ENCODE data around the gene CYTH2. TPM values are rescaled to one million over a fixed set of nuclear protein-coding genes. Genes with fewer than 3 reads are reported as not detected.
"Not testable (repeated sequence)": the region's sequence is repeated elsewhere in the genome, so short reads cannot be mapped to it uniquely, and the experiment has no call there.

Gene CYTH2
- total RNA-seq, 1 donor from 2014 or later = 30.6 TPM

- no peak overlapping the region for H3K27ac Mint-ChIP-seq
These were observed 43.5 kb downstream of the CYTH2 start for GRCh38 chr19:48512504-48513288.

DNA sequence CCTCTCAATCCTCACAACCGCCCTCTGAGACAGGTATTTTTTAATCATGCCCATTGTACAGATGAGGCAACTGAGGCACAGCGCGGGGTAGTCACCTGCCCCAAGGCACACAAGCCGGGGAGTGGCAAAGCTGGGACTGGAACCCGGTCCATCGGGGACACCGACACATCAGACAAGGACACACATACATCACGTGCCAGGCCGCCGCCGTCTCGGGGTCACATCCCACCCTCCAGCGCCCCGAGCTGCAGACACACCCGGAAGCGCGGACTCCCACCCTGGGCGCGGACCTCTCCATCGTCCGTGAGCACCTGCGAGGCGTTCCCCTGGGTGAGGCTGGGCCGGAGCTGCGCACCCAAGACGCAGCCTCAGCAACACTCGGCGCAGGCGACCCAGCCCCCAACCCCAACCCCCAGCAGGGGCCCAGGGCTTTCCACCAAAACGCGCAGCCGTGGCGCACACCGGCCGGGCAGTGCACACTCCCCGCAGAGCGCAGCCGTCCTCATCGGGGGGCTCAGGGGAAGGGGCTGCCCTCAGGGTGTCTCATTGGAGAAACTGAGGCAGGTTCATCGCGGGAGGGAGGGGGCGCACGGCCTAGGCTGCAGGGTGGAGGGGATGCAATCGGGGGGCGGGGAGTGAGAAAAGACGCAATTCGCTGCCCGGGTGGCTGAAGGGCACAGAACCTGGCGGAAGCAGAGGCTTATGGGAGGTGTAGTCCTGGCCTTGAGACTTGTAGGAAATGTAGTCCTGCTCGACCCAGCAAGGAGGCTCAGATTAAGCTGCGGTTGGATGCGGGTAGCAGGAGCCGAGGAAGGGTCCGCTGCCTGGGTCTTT is 44.3 kb downstream of the CYTH2 start:
- Mint-ChIP-seq H3K4me3 (no peak overlapping the region), H3K36me3 (ENCODE audit: low read depth) (no peaks in the 10 kb centered on the region), H3K27ac (peak overlapping the region; percentile 67), H3K4me1 (peaks cover 10% of the 10 kb centered on the region), H3K9me3 (no peaks in the 10 kb centered on the region), H3K27me3 (no peaks in the 10 kb centered on the region)
- DNase-seq = peak; percentile 92
- intact Hi-C loops (cut with micrococcal nuclease) = loop anchor here (5.0 kb wide), 2 partner anchors 151 to 191 kb away; partner anchors contain the start of genes SYNGR4 and TMEM143

More at GRCh38 chr19:48512504-48513288, 43.5 kb downstream of the CYTH2 start:
- no peaks in the 10 kb centered on the region for H3K36me3 Mint-ChIP-seq (ENCODE audit: low read depth)
- H3K9me3 Mint-ChIP-seq = no peaks in the 10 kb centered on the region
- no peaks in the 10 kb centered on the region for H3K27me3 Mint-ChIP-seq
- H3K4me3 Mint-ChIP-seq = no peak overlapping the region
- DNase-seq = peak; percentile 63
- intact Hi-C loops (cut with micrococcal nuclease) = loop anchor here (5.0 kb wide), 2 partner anchors 150 to 190 kb away; partner anchors contain the start of genes SYNGR4 and TMEM143
- peaks cover 10% of the 10 kb centered on the region for H3K4me1 Mint-ChIP-seq

DNA sequence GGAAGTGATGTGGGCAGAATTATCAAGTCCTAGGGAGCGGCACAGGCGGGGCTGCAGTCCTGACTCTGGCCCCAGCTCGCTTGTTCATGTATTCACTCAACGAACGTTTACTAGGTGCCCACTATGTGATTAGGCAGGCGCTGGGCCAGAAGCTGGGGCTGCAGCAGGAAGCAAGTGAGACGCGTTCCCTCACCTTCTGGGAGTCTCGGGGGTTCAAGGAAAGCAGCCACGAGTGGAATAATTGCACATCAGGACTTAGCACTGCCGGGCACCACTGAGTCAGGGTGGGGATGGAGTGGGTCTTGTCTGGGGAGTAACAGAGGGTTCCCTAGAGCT is 44.9 kb downstream of the CYTH2 start:
- Mint-ChIP-seq H3K27ac (no peak overlapping the region), H3K4me3 (no peak overlapping the region), H3K27me3 (no peaks in the 10 kb centered on the region), H3K9me3 (no peaks in the 10 kb centered on the region), H3K36me3 (ENCODE audit: low read depth) (no peaks in the 10 kb centered on the region), H3K4me1 (peaks cover 10% of the 10 kb centered on the region)
- no peak for DNase-seq
- intact Hi-C loops (cut with micrococcal nuclease) = loop anchor here (5.0 kb wide), 2 partner anchors 152 to 192 kb away; partner anchors contain the start of genes SYNGR4 and TMEM143

GRCh38 chr19:48516536-48516935 is 47.4 kb downstream of the CYTH2 start:
- Mint-ChIP-seq H3K9me3 (no peaks in the 10 kb centered on the region), H3K27ac (no peak overlapping the region), H3K4me3 (no peak overlapping the region), H3K4me1 (peaks cover 3% of the 10 kb centered on the region), H3K27me3 (no peaks in the 10 kb centered on the region), H3K36me3 (ENCODE audit: low read depth) (no peaks in the 10 kb centered on the region)
- no peak for DNase-seq
- intact Hi-C loops (cut with micrococcal nuclease) = no loop called here

- H3K36me3 Mint-ChIP-seq (ENCODE audit: low read depth) = no peaks in the 10 kb centered on the region
- no peak overlapping the region for H3K4me3 Mint-ChIP-seq
- H3K27me3 Mint-ChIP-seq = no peaks in the 10 kb centered on the region
- H3K9me3 Mint-ChIP-seq = no peaks in the 10 kb centered on the region
- intact Hi-C loops (cut with micrococcal nuclease) = no loop called here
- no peak overlapping the region for H3K27ac Mint-ChIP-seq
- DNase-seq = no peak
- peaks cover 3% of the 10 kb centered on the region for H3K4me1 Mint-ChIP-seq
These were observed 49.0 kb downstream of the CYTH2 start for GRCh38 chr19:48518207-48518606.

GRCh38 chr19:48519426-48519825 is 50.3 kb downstream of the CYTH2 start:
- H3K27me3 Mint-ChIP-seq; H3K36me3 Mint-ChIP-seq (ENCODE audit: low read depth); DNase-seq; H3K9me3 Mint-ChIP-seq; H3K27ac Mint-ChIP-seq; H3K4me3 Mint-ChIP-seq; H3K4me1 Mint-ChIP-seq; intact Hi-C loops (cut with micrococcal nuclease): not testable (repeated sequence)

GRCh38 chr19:48520134-48520533 is 51.0 kb downstream of the CYTH2 start:
- H3K36me3 Mint-ChIP-seq (ENCODE audit: low read depth) = no peaks in the 10 kb centered on the region
- H3K4me3 Mint-ChIP-seq = no peak overlapping the region
- intact Hi-C loops (cut with micrococcal nuclease) = no loop called here
- H3K27ac Mint-ChIP-seq = no peak overlapping the region
- H3K4me1 Mint-ChIP-seq = no peaks in the 10 kb centered on the region
- no peak for DNase-seq
- H3K9me3 Mint-ChIP-seq = peaks cover 6% of the 10 kb centered on the region
- no peaks in the 10 kb centered on the region for H3K27me3 Mint-ChIP-seq

DNA sequence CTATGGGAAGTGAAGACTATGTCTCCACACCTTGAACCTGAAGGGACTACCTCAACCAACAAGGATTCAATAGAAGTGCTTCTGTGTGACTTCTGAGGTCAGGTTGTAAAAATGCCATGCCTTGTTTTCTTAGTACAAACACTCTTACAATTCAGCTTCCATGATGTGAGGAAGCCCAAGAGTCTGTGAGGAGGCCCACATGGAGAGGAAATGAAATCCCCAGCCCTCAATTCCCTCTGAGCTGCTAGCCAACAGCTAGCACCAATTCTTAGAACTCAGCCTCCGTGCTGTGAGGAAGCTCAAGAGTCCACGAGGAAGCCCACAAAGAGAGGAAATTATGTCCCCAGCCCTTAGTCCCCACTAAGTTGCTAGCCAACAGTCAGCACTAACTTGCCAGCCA is 55.1 kb downstream of the CYTH2 start:
- no peak overlapping the region for H3K4me3 Mint-ChIP-seq
- no peaks in the 10 kb centered on the region for H3K36me3 Mint-ChIP-seq (ENCODE audit: low read depth)
- H3K9me3 Mint-ChIP-seq = peaks cover 6% of the 10 kb centered on the region
- H3K27ac Mint-ChIP-seq = no peak overlapping the region
- intact Hi-C loops (cut with micrococcal nuclease) = no loop called here
- no peaks in the 10 kb centered on the region for H3K4me1 Mint-ChIP-seq
- no peaks in the 10 kb centered on the region for H3K27me3 Mint-ChIP-seq
- DNase-seq = no peak

DNA sequence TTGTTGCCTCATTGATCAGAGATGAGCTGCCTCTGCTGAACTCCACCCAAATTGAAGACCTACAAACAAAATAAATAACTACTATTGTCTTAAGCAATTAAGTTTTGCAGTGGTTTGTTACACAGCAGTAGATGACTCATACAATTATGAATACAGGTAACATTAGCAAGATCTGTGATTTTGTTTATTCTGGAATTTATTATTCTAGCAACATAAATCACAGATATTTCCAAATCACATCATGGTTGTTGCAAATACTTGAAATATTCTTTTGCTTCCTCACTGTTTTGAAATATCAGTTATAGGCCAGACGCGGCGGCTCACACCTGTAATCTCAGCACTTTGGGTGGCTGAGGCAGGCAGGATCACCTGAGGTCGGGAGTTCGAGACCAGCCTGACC is 55.6 kb downstream of the CYTH2 start:
- Mint-ChIP-seq H3K27me3 (no peaks in the 10 kb centered on the region), H3K4me3 (no peak overlapping the region), H3K9me3 (peaks cover 6% of the 10 kb centered on the region), H3K36me3 (ENCODE audit: low read depth) (no peaks in the 10 kb centered on the region), H3K27ac (no peak overlapping the region), H3K4me1 (no peaks in the 10 kb centered on the region)
- no peak for DNase-seq
- intact Hi-C loops (cut with micrococcal nuclease) = no loop called here

DNA sequence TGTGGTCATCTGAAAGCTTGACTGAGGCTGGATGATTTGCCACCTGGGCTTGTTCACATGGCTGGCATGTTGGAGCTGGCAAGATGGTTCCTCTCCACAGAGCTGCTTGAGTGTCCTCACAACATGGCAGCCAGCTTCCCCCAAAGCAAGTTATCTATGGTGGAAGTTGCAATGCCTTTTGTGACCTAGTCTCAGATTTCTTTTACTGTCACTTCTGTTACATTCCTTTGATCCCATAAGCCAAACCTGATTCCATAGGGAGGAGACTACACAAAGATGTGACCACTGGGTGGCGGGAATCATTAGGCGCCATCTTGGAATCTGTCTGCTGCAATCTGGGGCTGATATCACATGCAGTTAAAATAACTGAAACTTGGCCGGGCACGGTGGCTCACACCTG is 60.0 kb downstream of the CYTH2 start:
- intact Hi-C loops (cut with micrococcal nuclease) = no loop called here
- Mint-ChIP-seq H3K27ac (no peak overlapping the region), H3K27me3 (peaks cover 6% of the 10 kb centered on the region), H3K36me3 (ENCODE audit: low read depth) (no peaks in the 10 kb centered on the region), H3K4me1 (no peaks in the 10 kb centered on the region), H3K9me3 (peaks cover 3% of the 10 kb centered on the region), H3K4me3 (no peak overlapping the region)
- no peak for DNase-seq

DNA sequence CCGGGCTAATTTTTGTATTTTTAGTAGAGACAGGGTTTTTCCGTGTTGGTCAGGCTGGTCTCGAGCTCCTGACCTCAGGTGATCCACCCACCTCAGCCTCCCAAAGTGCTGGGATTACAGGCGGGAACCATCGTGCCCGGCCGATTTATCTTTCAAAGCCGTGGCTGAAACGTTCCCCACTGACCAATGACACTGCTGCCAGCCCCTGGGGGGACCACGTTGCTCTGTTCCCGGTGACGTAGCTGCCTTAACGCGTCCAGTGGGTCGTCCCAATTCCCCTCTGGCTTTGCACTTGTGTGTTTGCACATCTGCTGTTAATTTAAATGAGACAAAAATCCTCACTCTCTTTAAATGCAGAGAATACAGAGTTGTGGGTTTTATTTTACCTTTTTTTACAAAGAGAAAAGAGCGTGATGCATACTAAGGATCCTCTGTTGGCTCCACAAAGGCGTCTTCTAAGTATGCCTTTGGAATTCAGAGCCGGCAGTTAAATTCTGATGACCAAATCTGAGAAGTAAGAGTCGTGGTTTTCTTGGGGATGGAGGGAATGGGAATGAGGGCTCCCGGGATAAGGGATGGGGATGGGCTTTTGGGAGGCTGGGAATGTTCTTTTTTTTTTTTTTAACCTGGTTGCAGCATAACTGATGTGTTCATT is 61.0 kb downstream of the CYTH2 start:
- Mint-ChIP-seq H3K9me3 (no peaks in the 10 kb centered on the region), H3K4me1 (no peaks in the 10 kb centered on the region), H3K27ac (no peak overlapping the region), H3K27me3 (peaks cover 6% of the 10 kb centered on the region), H3K36me3 (ENCODE audit: low read depth) (no peaks in the 10 kb centered on the region), H3K4me3 (no peak overlapping the region)
- no peak for DNase-seq
- intact Hi-C loops (cut with micrococcal nuclease) = no loop called here

- Mint-ChIP-seq H3K27me3 (peaks cover 6% of the 10 kb centered on the region), H3K36me3 (ENCODE audit: low read depth) (no peaks in the 10 kb centered on the region), H3K9me3 (no peaks in the 10 kb centered on the region), H3K4me3 (no peak overlapping the region), H3K4me1 (no peaks in the 10 kb centered on the region), H3K27ac (no peak overlapping the region)
- intact Hi-C loops (cut with micrococcal nuclease) = no loop called here
- no peak for DNase-seq
These were observed 61.6 kb downstream of the CYTH2 start for GRCh38 chr19:48530770-48531169.
